ENCODE data around the gene FOXD1. TPM values are rescaled to one million over a fixed set of nuclear protein-coding genes. Genes with fewer than 3 reads are reported as not detected.

The FOXD1 gene
- total and polyA plus RNA-seq, 9 of the 15 experiments (the other 6 are each of a cell fraction or from before 2014, with no cell fraction given) = 0.03 to 0.40 (median 0.10) TPM; not detected in 4

GRCh38 chr5:73490088-73490487 is 41.5 kb upstream of the FOXD1 start:
- CTCF ChIA-PET (ENCODE audit: low intra/inter-chr PET ratio) = no interaction called here

More at GRCh38 chr5:73490088-73490487, 41.5 kb upstream of the FOXD1 start:
- 84% methylated on average over 2 of the region's 2 CpGs for WGBS (ENCODE audit: insufficient coverage, low coverage, missing lambda C conversion rate)
- H3K4me1 ChIP-seq (replicated peaks in 1 of 2; ENCODE audit: control insufficient read depth in 2 of 2, insufficient read depth in 2 of 2, low read length in 2 of 2) = peaks cover 9 to 12% of the 10 kb centered on the region in 2 experiments; a peak in 3 of 5 replicates
- H3K9ac ChIP-seq (ENCODE audit: insufficient read depth in 1 of 2, low read depth in 2 of 2, low read length in 2 of 2) = no peak overlapping the region
- DNase-seq (ENCODE audit: extremely low read depth in 1 of 4, low spot score in 3 of 4) = no peak
- in situ Hi-C loops (cut with MboI) (no loop called here), intact Hi-C loops (cut with micrococcal nuclease) (no loop called here)
- no peaks in the 10 kb centered on the region for H4K20me1 ChIP-seq (replicated peaks; ENCODE audit: control insufficient read depth, insufficient read depth, low read length)
- POLR2A ChIA-PET = interaction anchor here (1.4 to 2.1 kb wide), 2 partner anchors 9 to 12 kb away, joined by 4 to 9 read pairs; partner anchors contain the start of gene BTF3
- H2AFZ ChIP-seq (ENCODE audit: low read depth, low read length) = peak overlapping the region; percentile 40; the same call in 1 of the 2 replicates
- no TSS peak for BruUV-seq (replicated peaks)
- H3K27me3 ChIP-seq (ENCODE audit: control insufficient read depth in 2 of 2, insufficient read depth in 2 of 2, low read length in 2 of 2) = no peaks in the 10 kb centered on the region
- no peak overlapping the region for H3K4me3 ChIP-seq
- H3K4me2 ChIP-seq (ENCODE audit: insufficient read depth, low read length) = no peak overlapping the region
- no peaks in the 10 kb centered on the region for H3K36me3 ChIP-seq (ENCODE audit: control insufficient read depth, insufficient read depth, low read length)
- H3K9me1 ChIP-seq (ENCODE audit: control insufficient read depth, insufficient read depth, low read length) = no peaks in the 10 kb centered on the region
- H3K79me2 ChIP-seq (ENCODE audit: control insufficient read depth, insufficient read depth, low read length) = no peaks in the 10 kb centered on the region
- TF ChIP-seq PPARD (CRISPR knock-in tag; IDR thresholded peaks at IDR 0.05) (no peak), ZBTB40 (IDR thresholded peaks at IDR 0.05) (peak; percentile 66), ZBTB40 (CRISPR knock-in tag; IDR thresholded peaks at IDR 0.05) (no peak)
- no peak for ATAC-seq
- no peaks in the 10 kb centered on the region for H3K9me3 ChIP-seq (replicated peaks; ENCODE audit: control insufficient read depth, insufficient read depth, low read depth, low read length)
- no peak for FAIRE-seq
- H3K27ac ChIP-seq (ENCODE audit: extremely low read depth, low read depth, low read length) = no peak overlapping the region

All from K562 (cell line).